T-helper 9 cell (primary cell): ENCODE results near the gene SCFD1.
"Not testable (repeated sequence)": the region's sequence is repeated elsewhere in the genome, so short reads cannot be mapped to it uniquely, and the experiment has no call there.

Experiments used
- DNase-seq: peaks from one replicate; pipeline ENCODE4 v3.0.0-alpha.2; 2020

The SCFD1 gene

GRCh38 chr14:30678926-30679431 is 56.9 kb downstream of the SCFD1 start:
- DNase-seq: no peak

GRCh38 chr14:30680036-30680435 is 57.9 kb downstream of the SCFD1 start:
- DNase-seq: no peak

- not testable (repeated sequence) for DNase-seq
Observed at GRCh38 chr14:30680776-30681175, 58.7 kb downstream of the SCFD1 start.

GRCh38 chr14:30681752-30682355 is 59.7 kb downstream of the SCFD1 start:
- DNase-seq: no peak

GRCh38 chr14:30690487-30691355 is 68.6 kb downstream of the SCFD1 start:
- not testable (repeated sequence) for DNase-seq

- DNase-seq: no peak
Observed at GRCh38 chr14:30691751-30692398, 69.8 kb downstream of the SCFD1 start.

GRCh38 chr14:30692669-30693068 is 70.5 kb downstream of the SCFD1 start:
- no peak for DNase-seq

- no peak for DNase-seq
Observed at GRCh38 chr14:30698463-30698862, 76.3 kb downstream of the SCFD1 start.

GRCh38 chr14:30706704-30707103 is 84.6 kb downstream of the SCFD1 start:
- no peak for DNase-seq

GRCh38 chr14:30708157-30708556 is 86.0 kb downstream of the SCFD1 start:
- DNase-seq: no peak

- DNase-seq: no peak
Observed at GRCh38 chr14:30709201-30709600, 87.1 kb downstream of the SCFD1 start.

GRCh38 chr14:30710876-30711275 is 88.8 kb downstream of the SCFD1 start:
- no peak for DNase-seq

GRCh38 chr14:30719137-30719536 is 97.0 kb downstream of the SCFD1 start:
- no peak for DNase-seq

- no peak for DNase-seq
Observed at GRCh38 chr14:30725763-30726162, 103.6 kb downstream of the SCFD1 start.

- no peak for DNase-seq
Observed at GRCh38 chr14:30728471-30728870, 106.4 kb downstream of the SCFD1 start.

- DNase-seq: no peak
Observed at GRCh38 chr14:30737916-30738315, 115.8 kb downstream of the SCFD1 start.

GRCh38 chr14:30738978-30739377 is 116.9 kb downstream of the SCFD1 start:
- no peak for DNase-seq

GRCh38 chr14:30748343-30748742 is 126.2 kb downstream of the SCFD1 start:
- DNase-seq: no peak

- DNase-seq: no peak
Observed at GRCh38 chr14:30751646-30752416, 129.7 kb downstream of the SCFD1 start.

GRCh38 chr14:30753452-30753851 is 131.3 kb downstream of the SCFD1 start:
- DNase-seq: no peak

- no peak for DNase-seq
Observed at GRCh38 chr14:30754778-30755177, 132.7 kb downstream of the SCFD1 start.

GRCh38 chr14:30756594-30756993 is 134.5 kb downstream of the SCFD1 start:
- no peak for DNase-seq

GRCh38 chr14:30757082-30757481 is 135.0 kb downstream of the SCFD1 start:
- DNase-seq: no peak
